ENCODE data around the gene CLTCL1. TPM values are rescaled to one million over a fixed set of nuclear protein-coding genes. Genes with fewer than 3 reads are reported as not detected.
"Not testable (repeated sequence)": the region's sequence is repeated elsewhere in the genome, so short reads cannot be mapped to it uniquely, and the experiment has no call there.

The CLTCL1 gene
- total RNA-seq, 1 experiment from 2014 or later = 21.7 TPM

DNA sequence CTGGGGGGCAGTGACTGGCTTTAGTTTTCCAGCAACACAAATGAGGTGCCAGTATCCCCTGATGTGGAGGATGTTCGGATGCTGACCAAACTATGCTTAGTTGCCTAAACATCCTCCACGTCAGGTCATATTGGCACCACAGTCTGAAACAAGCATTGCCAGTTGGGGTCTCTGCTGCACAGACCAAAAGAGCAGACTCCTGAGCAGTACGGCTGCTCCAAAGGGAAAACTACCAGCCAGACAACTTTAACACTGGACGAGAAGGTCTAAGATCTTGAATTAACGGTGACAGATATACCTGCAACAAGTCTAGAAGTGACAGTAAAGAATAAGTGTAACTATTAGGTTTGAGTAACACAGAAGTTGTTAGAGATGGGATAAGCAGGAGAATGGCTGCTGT is 40.5 kb upstream of the CLTCL1 start:
- CTCF ChIA-PET = no interaction called here
- Mint-ChIP-seq H3K27ac (ENCODE audit: low read depth, unreplicated experiment) (no peak overlapping the region), H3K4me3 (ENCODE audit: unreplicated experiment) (no peak overlapping the region), H3K4me1 (ENCODE audit: insufficient read depth, unreplicated experiment) (no peaks in the 10 kb centered on the region), H3K27me3 (ENCODE audit: insufficient read depth, unreplicated experiment) (no peaks in the 10 kb centered on the region), H3K36me3 (ENCODE audit: insufficient read depth, unreplicated experiment) (peaks cover 77% of the 10 kb centered on the region), H3K9me3 (ENCODE audit: unreplicated experiment) (no peaks in the 10 kb centered on the region)
- no peak for TF ChIP-seq CTCF (IDR thresholded peaks at IDR 0.05; ENCODE audit: unreplicated experiment)
- POLR2A ChIA-PET = no interaction called here
- DNase-seq (ENCODE audit: unreplicated experiment) = no peak
- BruUV-seq (replicated peaks) = no TSS peak
- intact Hi-C loops (cut with micrococcal nuclease) = no loop called here

- BruUV-seq (replicated peaks) = no TSS peak
- no peak overlapping the region for H3K27ac Mint-ChIP-seq (ENCODE audit: low read depth, unreplicated experiment)
- no peaks in the 10 kb centered on the region for H3K27me3 Mint-ChIP-seq (ENCODE audit: insufficient read depth, unreplicated experiment)
- no peak overlapping the region for H3K4me3 Mint-ChIP-seq (ENCODE audit: unreplicated experiment)
- intact Hi-C loops (cut with micrococcal nuclease) = no loop called here
- ChIA-PET CTCF (no interaction called here), POLR2A (interaction anchor here (0.6 kb wide), 1 partner anchor 44 kb away, joined by 3 read pairs; no protein-coding TSS in a partner anchor)
- no peaks in the 10 kb centered on the region for H3K9me3 Mint-ChIP-seq (ENCODE audit: unreplicated experiment)
- DNase-seq (ENCODE audit: unreplicated experiment) = no peak
- H3K36me3 Mint-ChIP-seq (ENCODE audit: insufficient read depth, unreplicated experiment) = peaks cover 77% of the 10 kb centered on the region
- H3K4me1 Mint-ChIP-seq (ENCODE audit: insufficient read depth, unreplicated experiment) = no peaks in the 10 kb centered on the region
- no peak for TF ChIP-seq CTCF (IDR thresholded peaks at IDR 0.05; ENCODE audit: unreplicated experiment)
Measured at GRCh38 chr22:19331474-19331873, 40.0 kb upstream of the CLTCL1 start.

- Mint-ChIP-seq H3K4me3 (ENCODE audit: unreplicated experiment) (no peak overlapping the region), H3K27ac (ENCODE audit: low read depth, unreplicated experiment) (no peak overlapping the region), H3K36me3 (ENCODE audit: insufficient read depth, unreplicated experiment) (peaks cover 72% of the 10 kb centered on the region), H3K4me1 (ENCODE audit: insufficient read depth, unreplicated experiment) (no peaks in the 10 kb centered on the region), H3K9me3 (ENCODE audit: unreplicated experiment) (no peaks in the 10 kb centered on the region), H3K27me3 (ENCODE audit: insufficient read depth, unreplicated experiment) (no peaks in the 10 kb centered on the region)
- intact Hi-C loops (cut with micrococcal nuclease) = no loop called here
- no TSS peak for BruUV-seq (replicated peaks)
- POLR2A ChIA-PET = interaction anchor here (0.6 kb wide), 1 partner anchor 44 kb away, joined by 3 read pairs; no protein-coding TSS in a partner anchor
- CTCF ChIA-PET = no interaction called here
- TF ChIP-seq CTCF (IDR thresholded peaks at IDR 0.05; ENCODE audit: unreplicated experiment) = no peak
- DNase-seq (ENCODE audit: unreplicated experiment) = no peak
Measured at GRCh38 chr22:19330865-19331418, 39.4 kb upstream of the CLTCL1 start.

DNA sequence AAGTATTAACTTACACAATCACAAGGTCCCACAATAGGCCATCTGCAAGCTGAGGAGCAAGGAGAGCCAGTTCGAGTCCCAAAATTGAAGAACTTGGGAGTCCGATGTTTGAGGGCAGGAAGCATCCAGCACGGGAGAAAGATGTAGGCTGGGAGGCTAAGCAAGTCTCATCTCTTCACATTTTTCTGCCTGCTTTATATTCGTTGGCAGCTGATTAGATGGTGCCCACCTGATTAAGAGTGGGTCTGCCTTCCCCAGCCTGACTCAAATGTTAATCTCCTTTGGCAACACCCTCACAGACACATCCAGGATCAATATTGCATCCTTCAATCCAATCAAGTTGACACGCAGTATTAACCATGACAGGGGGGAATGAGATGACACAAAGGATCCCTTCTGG is 38.7 kb upstream of the CLTCL1 start:
- POLR2A ChIA-PET; H3K4me1 Mint-ChIP-seq (ENCODE audit: insufficient read depth, unreplicated experiment); CTCF ChIA-PET; H3K27me3 Mint-ChIP-seq (ENCODE audit: insufficient read depth, unreplicated experiment); H3K9me3 Mint-ChIP-seq (ENCODE audit: unreplicated experiment); H3K27ac Mint-ChIP-seq (ENCODE audit: low read depth, unreplicated experiment); DNase-seq (ENCODE audit: unreplicated experiment); BruUV-seq (replicated peaks); H3K4me3 Mint-ChIP-seq (ENCODE audit: unreplicated experiment); intact Hi-C loops (cut with micrococcal nuclease): not testable (repeated sequence)
- H3K36me3 Mint-ChIP-seq (ENCODE audit: insufficient read depth, unreplicated experiment) = peaks cover 65% of the 10 kb centered on the region

DNA sequence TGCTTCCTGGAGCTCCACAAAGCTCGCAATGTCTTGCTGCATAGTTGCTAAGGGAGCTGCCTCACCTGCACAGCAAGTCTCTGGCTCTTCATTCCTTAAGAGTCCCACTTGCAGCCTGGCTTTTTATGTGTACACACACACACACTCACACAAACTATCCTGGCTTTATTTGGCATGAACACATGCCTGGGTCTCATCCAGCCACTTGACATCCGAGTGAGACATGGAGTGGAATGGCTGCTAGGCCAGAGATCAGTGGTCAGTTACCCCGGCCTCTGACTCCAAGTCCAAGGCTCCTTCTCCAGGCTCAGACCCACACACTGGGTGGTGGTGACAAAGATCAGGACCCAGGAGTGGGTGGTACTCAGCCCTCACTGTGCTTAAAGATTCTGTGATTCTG is 37.9 kb upstream of the CLTCL1 start:
- POLR2A ChIA-PET = no interaction called here
- H3K4me1 Mint-ChIP-seq (ENCODE audit: insufficient read depth, unreplicated experiment) = no peaks in the 10 kb centered on the region
- H3K36me3 Mint-ChIP-seq (ENCODE audit: insufficient read depth, unreplicated experiment) = peaks cover 61% of the 10 kb centered on the region
- H3K9me3 Mint-ChIP-seq (ENCODE audit: unreplicated experiment) = no peaks in the 10 kb centered on the region
- intact Hi-C loops (cut with micrococcal nuclease) = no loop called here
- CTCF ChIA-PET = no interaction called here
- no peaks in the 10 kb centered on the region for H3K27me3 Mint-ChIP-seq (ENCODE audit: insufficient read depth, unreplicated experiment)
- TF ChIP-seq CTCF (IDR thresholded peaks at IDR 0.05; ENCODE audit: unreplicated experiment) = no peak
- BruUV-seq (replicated peaks) = no TSS peak
- no peak overlapping the region for H3K27ac Mint-ChIP-seq (ENCODE audit: low read depth, unreplicated experiment)
- DNase-seq (ENCODE audit: unreplicated experiment) = no peak
- H3K4me3 Mint-ChIP-seq (ENCODE audit: unreplicated experiment) = no peak overlapping the region

Data from MCF 10A (cell line).